ENCODE data around the gene NADSYN1.

Gene NADSYN1

DNA sequence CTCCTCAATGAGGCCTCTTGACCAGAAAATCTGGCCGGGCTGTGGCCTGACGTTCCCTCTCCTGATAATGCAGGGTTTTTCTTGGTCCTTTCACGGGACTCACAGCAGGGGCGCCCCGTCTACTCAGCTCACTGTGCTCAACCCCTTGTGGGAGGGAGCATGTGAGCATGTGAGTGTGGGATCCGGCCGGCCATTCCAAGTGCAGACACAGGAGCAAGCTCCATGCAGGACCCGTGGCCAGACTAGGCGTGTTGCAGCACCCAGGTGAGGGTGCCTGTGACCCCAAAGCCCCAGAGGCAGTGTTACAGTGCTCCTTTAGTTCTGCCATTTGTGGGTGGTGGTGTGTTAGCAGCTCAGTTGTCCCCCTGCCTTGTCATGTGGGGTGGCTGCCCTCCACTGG, 22.8 kb upstream of the NADSYN1 start:
- H2AFZ ChIP-seq (ENCODE audit: low read length): no peak overlapping the region
- no peaks in the 10 kb centered on the region for H4K20me1 ChIP-seq (ENCODE audit: insufficient read depth, low read length)
- no peaks in the 10 kb centered on the region for H3F3A ChIP-seq (ENCODE audit: insufficient read depth, low read length)
- H3K4me3 ChIP-seq (ENCODE audit: low read depth, low read length, poor library complexity, severe bottlenecking): no peak overlapping the region
- no peak for TF ChIP-seq EZH2 (IDR thresholded peaks at IDR 0.05; ENCODE audit: borderline replicate concordance, low read length)
- TF ChIP-seq, protein P1, sequence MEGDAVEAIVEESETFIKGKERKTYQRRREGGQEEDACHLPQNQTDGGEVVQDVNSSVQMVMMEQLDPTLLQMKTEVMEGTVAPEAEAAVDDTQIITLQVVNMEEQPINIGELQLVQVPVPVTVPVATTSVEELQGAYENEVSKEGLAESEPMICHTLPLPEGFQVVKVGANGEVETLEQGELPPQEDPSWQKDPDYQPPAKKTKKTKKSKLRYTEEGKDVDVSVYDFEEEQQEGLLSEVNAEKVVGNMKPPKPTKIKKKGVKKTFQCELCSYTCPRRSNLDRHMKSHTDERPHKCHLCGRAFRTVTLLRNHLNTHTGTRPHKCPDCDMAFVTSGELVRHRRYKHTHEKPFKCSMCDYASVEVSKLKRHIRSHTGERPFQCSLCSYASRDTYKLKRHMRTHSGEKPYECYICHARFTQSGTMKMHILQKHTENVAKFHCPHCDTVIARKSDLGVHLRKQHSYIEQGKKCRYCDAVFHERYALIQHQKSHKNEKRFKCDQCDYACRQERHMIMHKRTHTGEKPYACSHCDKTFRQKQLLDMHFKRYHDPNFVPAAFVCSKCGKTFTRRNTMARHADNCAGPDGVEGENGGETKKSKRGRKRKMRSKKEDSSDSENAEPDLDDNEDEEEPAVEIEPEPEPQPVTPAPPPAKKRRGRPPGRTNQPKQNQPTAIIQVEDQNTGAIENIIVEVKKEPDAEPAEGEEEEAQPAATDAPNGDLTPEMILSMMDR (IDR thresholded peaks at IDR 0.05; ENCODE audit: low read length): no peak
- H3K9me2 ChIP-seq (ENCODE audit: low read depth, low read length): no peaks in the 10 kb centered on the region
- no peak overlapping the region for H3K9ac ChIP-seq (ENCODE audit: low read length)
- H3K4me1 ChIP-seq (ENCODE audit: insufficient read depth, low read length, severe bottlenecking): no peaks in the 10 kb centered on the region
- H3K4me2 ChIP-seq (ENCODE audit: low read length): no peak overlapping the region
- no peaks in the 10 kb centered on the region for H3K79me2 ChIP-seq (ENCODE audit: insufficient read depth, low read length)
- H3K27me3 ChIP-seq (ENCODE audit: insufficient read depth, low read length): no peaks in the 10 kb centered on the region
- H3K27ac ChIP-seq (ENCODE audit: low read depth, low read length, poor library complexity, severe bottlenecking): no peak overlapping the region
- no peaks in the 10 kb centered on the region for H3K9me3 ChIP-seq (ENCODE audit: low read length)
- peaks cover 10% of the 10 kb centered on the region for H3K36me3 ChIP-seq (ENCODE audit: insufficient read depth, low read length)

GRCh38 chr11:71431271-71431670, 21.7 kb upstream of the NADSYN1 start:
- no peak overlapping the region for H3K9ac ChIP-seq (ENCODE audit: low read length)
- H3K27me3 ChIP-seq (ENCODE audit: insufficient read depth, low read length): no peaks in the 10 kb centered on the region
- H3K4me2 ChIP-seq (ENCODE audit: low read length): no peak overlapping the region
- H3K27ac ChIP-seq (ENCODE audit: low read depth, low read length, poor library complexity, severe bottlenecking): no peak overlapping the region
- H3K36me3 ChIP-seq (ENCODE audit: insufficient read depth, low read length): peaks cover 21% of the 10 kb centered on the region
- no peaks in the 10 kb centered on the region for H3K79me2 ChIP-seq (ENCODE audit: insufficient read depth, low read length)
- H4K20me1 ChIP-seq (ENCODE audit: insufficient read depth, low read length): no peaks in the 10 kb centered on the region
- no peak overlapping the region for H3K4me3 ChIP-seq (ENCODE audit: low read depth, low read length, poor library complexity, severe bottlenecking)
- no peak overlapping the region for H2AFZ ChIP-seq (ENCODE audit: low read length)
- no peaks in the 10 kb centered on the region for H3K4me1 ChIP-seq (ENCODE audit: insufficient read depth, low read length, severe bottlenecking)
- H3K9me3 ChIP-seq (ENCODE audit: low read length): no peaks in the 10 kb centered on the region
- H3K9me2 ChIP-seq (ENCODE audit: low read depth, low read length): no peaks in the 10 kb centered on the region
- H3F3A ChIP-seq (ENCODE audit: insufficient read depth, low read length): no peaks in the 10 kb centered on the region
- TF ChIP-seq, protein P1 (IDR thresholded peaks at IDR 0.05; ENCODE audit: low read length): no peak

DNA sequence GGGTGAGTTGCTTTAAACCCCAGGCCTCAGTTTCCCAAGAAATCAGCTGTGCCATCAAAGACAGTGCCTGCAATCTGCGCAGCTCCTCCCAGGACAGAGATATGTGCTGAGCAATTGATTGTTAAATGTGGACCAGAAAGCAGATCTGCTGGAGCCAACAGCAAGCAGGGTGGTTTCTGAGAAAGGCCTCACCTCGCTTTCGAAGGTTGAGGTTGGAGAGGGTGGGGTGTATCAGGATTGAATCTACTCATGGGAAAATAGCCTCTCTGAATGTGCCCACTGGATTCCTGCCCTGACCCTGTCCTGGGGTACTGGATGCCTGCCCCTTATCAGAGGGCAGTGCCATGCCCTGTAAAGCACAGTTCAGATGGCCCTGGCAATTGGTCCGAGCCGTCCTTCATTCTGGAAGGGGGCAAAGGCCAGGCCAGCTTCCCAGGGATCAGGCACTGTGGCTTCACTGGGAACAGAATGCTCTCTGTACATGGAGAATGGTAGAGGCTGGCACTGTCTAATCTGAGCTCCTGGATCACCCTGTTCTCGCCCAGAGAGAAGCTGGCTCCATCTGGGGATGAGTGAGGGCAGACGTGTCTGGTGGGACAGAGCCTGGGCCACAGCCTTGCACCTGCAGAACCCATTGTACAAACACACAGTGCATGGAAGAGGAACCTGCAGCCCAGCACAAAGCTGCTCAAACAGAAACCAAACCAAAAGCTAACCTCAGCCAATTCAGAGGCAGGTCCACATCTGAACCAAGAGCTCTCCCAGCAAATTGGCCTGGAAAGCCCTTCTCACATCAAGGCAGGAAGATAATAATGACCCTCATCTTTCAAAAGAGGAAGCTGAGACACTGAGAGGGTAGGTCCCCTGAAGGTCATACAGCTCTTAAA, 20.0 kb upstream of the NADSYN1 start:
- no peaks in the 10 kb centered on the region for H3K4me1 ChIP-seq (ENCODE audit: insufficient read depth, low read length, severe bottlenecking)
- no peaks in the 10 kb centered on the region for H3K9me2 ChIP-seq (ENCODE audit: low read depth, low read length)
- no peaks in the 10 kb centered on the region for H4K20me1 ChIP-seq (ENCODE audit: insufficient read depth, low read length)
- H3K79me2 ChIP-seq (ENCODE audit: insufficient read depth, low read length): no peaks in the 10 kb centered on the region
- TF ChIP-seq, protein P1 (IDR thresholded peaks at IDR 0.05; ENCODE audit: low read length): no peak
- no peak for TF ChIP-seq EZH2 (IDR thresholded peaks at IDR 0.05; ENCODE audit: borderline replicate concordance, low read length)
- no peak overlapping the region for H3K9ac ChIP-seq (ENCODE audit: low read length)
- H2AFZ ChIP-seq (ENCODE audit: low read length): no peak overlapping the region
- H3K36me3 ChIP-seq (ENCODE audit: insufficient read depth, low read length): peaks cover 37% of the 10 kb centered on the region
- no peaks in the 10 kb centered on the region for H3K9me3 ChIP-seq (ENCODE audit: low read length)
- H3F3A ChIP-seq (ENCODE audit: insufficient read depth, low read length): no peaks in the 10 kb centered on the region
- H3K4me3 ChIP-seq (ENCODE audit: low read depth, low read length, poor library complexity, severe bottlenecking): no peak overlapping the region
- H3K4me2 ChIP-seq (ENCODE audit: low read length): no peak overlapping the region
- H3K27ac ChIP-seq (ENCODE audit: low read depth, low read length, poor library complexity, severe bottlenecking): no peak overlapping the region
- no peaks in the 10 kb centered on the region for H3K27me3 ChIP-seq (ENCODE audit: insufficient read depth, low read length)
